Limb (tissue), 2 donors: ENCODE data around the gene TNS1.

Source experiments
- DNase-seq, 2 donors: peaks; one replicate each; pipeline ENCODE4 v3.0.0-alpha.2; 2016; ENCODE audit errors: extremely low spot score in 2 of 2

TNS1 gene

DNA sequence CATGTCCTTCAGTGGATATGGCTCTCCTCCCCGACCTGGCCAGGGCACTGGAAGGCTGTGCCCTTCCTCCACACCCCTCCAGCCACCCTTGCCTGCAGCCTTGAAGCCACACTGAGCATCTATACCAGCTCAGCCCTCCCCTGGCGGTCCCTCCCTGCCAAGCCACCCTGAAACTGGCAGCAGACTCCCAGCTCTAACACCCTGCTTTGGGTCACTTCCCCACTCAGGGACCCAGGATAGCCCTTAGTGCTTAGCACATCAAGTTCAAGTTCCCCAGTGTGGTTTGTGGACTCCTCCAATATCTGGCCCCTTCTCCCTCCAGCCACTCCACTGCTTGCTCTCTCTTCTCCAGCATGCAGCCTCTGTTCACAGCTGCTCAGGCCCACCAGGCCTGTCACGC is 89.4 kb downstream of the TNS1 start:
- no peak for DNase-seq

DNA sequence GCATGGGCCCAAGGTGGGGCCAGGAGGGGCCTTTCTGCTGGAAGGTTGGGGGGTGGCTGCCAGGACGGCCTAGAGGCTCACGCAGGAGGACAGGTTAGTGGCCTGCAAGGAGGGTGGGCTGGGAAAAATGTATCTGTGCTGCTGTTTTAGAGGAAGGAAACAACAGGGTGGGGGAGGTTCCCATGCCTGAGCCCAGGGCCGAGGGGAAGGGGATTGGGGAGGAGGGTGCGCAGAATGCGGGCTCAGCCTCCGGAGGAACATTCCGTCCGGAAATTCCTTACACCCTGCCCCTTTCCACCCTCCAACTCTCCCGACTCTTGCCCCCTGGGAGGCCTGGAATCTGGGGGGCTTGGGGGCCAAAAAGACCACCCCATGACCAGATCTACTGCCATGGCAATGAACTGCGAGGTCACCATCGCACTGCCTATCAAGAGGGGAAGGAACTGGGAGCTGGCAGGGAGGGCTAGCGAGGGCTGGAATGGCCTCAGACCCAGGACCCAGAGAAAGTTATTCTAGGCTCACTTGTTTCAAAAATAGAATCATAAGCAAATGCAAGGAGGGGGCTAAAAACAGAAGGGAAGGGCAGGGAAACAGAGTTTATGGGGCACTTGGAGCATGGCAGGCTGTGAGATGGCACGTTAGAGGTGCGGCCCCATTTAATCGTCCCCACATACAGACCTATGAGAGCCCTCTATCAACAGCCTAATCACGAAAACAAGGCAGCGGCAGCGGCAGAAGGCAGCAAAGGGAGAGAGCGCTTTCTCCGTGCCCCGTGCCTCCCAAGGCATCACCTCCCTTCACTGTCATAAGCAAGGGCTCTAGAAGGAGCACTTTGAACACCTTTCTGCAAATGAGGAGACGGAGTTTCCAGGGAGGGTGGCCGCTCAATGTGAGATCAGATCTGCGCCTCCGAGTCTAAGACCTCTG is 90.4 kb downstream of the TNS1 start:
- DNase-seq, result no peak

DNA sequence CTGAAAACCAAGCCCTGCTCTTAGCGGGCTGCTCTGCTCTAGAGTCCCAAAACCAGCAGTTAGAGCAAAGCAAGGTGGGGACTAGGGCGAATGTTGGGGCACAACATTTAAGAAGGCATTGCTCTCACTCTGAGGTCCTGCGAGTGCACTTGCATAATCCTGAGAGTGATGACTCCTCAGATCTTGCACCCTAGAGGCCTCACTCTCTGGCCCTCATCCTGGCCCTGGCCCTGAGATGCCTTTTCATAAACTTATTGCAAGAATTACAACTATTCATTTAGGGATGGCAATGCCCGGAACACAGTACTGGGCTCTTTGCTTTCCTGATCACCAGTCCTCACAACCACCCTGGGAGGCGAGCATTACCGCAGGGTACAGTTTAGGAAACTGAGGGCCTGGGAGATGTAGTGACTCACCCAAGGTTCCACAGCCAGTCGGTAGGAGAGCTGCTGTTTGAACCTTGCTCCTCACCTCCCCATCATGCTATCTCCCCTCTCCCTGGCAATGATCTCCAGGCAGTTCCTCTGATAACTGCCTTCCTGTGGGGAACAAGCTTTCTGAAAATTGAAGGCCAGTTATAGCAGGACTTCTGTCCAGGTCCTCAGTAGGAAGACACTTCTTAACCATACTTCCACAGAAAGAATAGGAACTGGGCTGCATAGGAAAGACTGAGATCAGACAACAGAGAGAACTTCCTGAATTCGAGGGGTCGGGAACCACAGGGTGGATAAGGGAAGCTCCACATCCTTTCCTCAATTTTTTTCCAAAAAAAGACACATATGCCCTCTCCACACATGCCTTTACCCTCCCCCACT is 91.3 kb downstream of the TNS1 start:
- no peak for DNase-seq

DNA sequence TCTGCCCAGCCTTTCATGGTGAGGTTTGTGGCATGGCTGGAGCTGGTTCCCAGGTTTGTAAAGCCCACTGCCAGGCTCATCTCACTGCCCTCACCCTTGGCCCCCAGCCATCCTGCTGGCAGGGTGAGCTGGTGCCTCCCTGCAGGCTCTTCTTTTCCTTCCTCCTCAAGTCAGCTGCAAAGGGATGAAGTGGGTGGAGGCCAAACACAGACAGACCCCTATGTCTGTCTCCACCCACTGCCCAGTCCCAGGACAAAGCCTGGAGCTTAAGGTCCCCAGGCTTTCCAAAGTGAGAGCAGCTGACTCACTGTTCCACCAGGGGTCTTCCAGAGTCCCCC is 92.0 kb downstream of the TNS1 start:
- no peak for DNase-seq

DNA sequence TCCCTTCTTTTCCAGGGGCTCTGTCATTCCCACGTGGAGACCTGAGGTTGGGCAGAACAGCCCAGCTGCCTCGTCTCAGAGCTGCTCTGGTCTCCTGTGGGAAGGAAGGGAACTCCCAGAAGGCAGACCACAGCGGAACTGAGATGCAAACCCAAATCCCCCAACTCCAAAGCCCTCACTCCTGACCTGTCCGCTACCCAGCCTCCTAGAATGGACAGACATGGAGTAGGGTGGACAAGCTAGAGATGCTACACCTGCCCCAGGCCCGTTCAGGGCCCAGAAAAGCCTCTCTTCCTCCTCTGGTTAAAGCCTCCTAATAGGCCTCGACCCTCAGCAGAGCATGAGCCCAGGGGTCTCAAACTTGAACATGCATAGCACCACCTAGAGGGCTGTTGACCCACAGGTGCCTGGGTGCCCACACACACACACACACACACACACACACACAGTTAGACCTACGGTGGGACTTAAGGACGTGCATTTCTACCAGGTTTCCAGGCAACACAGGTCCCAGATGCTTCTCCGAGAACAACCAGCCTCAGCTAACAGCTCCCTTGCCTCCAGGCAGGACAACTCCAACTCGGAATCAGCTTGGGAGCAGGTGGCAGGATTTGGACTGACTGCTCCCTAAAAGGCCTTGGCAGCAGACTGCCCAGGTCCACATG is 93.5 kb downstream of the TNS1 start:
- DNase-seq, result no peak

DNA sequence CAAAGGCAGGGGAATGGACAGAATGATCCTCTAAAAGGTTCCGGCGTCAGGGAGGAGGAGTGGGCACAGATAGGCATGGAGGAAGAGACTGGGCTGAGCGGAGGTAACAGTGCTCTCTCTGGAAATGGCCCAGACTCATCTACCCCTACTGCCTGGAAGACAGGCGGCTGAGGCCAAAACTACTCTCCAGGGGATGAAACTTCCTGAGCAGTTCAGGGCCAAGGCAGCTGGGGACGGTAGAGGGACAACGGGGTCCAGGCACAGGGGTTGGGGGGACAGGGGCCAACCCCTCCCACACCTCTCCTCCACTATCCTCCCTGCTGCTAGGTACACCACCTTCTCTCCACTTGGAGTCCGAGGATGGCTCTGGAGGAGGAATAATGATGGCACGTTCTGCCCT is 94.3 kb downstream of the TNS1 start:
- no peak for DNase-seq

DNA sequence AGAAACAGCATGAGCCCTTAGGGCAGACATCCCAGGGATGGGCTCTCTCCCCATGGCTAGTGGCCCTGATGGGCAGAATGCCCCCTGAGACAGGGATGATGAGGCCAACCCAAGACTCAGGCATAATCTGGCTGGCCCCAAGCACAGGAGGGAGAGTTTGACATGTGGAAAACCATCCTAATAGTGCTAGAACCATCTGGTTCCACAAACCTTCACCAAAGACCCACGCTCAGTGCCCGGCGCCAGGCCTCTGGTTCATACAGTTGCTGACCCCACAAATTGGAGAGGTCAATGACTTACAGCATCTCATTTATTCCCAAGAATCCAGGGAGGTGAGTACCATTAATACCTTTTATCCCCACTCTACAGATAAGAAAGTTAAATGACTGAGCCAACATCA is 95.5 kb downstream of the TNS1 start:
- DNase-seq, result no peak

DNA sequence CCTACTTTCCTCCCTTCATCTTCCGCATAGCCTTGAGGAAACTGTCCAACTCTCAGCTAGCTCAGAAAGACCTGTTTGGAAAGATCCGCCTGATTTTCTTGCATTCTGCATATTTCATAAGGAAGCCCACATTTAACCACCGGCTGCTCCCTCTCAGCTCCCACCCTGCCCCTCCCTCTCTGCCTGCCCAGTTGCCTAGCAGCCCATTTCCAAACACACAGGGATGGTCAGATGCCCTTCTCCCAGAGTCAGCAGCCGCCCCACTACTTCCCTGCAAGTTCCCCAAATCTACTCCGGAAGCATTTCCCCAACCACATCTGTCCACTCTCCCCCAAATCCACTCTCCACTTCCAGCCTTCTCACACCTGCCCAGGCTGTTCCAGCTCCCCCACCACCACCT is 96.0 kb downstream of the TNS1 start:
- DNase-seq, result no peak

DNA sequence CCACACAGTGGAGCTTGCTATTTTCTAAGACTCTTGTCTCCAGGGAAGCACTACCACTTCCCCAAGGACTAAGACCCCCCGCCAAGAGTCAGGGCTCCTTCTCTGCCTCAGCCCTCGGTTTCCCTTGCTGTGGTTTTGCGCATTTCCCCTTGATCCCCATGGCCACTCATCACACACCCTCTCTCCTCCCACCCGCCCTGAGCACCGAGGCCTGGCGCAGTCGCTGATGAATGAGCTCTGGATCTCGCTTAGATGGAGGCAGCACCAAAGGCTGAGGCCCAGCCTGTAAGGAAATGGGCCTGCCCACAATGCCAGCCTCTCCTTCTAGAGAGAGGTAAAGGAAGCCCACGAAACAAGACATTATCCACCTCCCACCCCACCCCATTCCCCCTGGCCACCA is 96.9 kb downstream of the TNS1 start:
- DNase-seq, result no peak

DNA sequence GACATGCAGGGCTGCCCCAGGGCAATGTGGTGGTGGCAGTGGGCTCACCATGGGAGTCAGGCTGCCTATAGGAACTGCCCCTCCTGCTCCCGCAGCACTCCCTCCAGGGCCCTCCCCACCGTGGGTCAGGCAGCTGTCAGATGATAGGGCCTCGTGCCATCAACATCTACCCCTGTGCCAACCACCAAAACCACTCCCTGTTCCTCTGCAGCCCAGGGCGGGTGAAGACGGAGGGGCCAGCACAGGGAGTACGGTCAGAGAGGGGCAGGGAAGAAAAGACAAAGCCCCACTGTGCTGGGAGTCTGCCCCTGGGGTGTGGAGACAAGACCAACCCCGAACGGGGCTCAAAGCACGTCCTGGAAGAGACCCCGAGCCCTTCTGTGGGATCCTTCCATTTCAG is 97.4 kb downstream of the TNS1 start:
- DNase-seq, result no peak

DNA sequence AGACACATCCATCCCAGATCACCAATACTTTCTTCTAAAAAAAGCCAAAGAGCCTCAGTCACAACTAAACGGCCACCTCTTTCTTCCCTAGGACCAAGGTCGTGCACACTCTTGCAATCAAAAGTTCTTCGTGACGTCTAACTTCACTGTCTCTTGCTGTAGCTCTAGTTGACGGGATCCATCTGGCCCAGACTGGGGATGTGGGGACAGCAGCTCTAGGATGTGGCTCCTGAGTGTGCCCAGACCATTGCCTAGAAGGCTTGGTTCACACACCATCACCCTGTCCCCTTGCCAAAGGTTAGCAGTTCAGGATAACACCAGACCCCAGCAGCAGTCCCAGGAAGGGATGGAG is 98.2 kb downstream of the TNS1 start:
- no peak for DNase-seq

DNA sequence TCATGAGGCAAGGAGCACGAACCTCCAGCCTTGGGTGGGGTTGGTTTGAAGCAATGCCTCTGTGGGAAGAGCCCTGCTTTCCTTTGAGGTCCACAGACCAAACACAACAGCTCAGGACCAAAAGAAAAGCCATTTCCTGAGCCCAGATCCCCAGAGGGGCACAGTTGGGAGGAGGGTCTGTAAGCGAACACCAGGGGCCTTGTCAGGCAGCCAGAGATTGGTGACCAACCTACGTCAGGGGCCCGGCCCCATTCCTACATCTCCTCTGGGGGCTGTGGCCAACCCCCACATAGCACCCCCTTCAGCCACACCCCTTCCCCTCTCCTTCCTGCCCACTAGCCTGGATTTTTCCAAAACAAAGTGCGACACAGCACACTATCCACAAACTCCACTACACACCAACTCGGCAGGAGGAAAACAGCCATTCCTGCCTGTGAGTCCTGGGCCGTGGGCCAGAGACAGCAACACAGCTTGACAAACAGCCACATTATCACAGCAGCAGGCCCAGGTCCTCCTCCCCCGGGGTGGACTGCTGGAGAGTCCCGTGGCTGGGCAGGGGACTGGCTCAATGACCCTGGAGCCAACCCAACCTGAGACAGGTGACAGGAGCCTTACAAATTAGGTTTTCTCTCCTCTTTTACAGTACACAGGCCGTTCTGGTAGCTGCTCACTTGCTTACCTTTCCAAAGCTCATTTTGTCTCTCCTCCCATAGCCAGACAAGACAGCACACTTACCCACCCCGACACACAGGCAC is 98.8 kb downstream of the TNS1 start:
- DNase-seq, result peak; percentile 57 to 74

DNA sequence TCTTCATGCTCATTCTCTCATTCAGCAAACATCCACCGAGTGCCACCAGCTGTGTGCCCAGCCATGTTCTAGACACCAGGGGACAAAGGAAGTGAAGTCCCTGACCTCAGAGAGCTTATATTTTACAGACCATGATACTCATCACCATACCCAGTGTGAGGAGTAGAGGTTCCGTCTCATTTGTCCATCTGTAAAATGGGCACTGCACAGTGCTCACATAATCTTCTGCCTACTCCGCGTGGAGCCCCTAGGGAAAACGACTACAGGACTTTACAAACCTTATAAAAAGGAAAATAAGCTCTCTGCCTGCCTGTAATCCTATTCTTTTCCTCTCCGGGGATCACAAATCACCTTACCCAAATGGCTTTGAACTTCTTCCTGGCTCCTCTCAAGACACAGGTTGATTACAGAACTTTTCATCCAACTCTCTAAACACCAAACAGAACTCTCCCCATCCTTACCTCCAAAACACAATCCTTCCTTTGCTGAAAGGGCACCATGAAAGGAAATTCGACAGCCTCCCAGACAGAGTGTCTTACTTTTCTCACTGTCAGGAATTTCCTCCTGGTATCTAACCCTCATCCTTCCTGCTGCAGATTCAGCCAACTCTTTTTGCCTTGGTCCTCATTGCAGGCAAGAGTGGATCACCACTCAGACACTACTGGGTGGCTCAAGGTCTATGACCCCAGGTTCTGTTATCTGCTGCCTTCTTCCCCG is 99.5 kb downstream of the TNS1 start:
- DNase-seq, result no peak

DNA sequence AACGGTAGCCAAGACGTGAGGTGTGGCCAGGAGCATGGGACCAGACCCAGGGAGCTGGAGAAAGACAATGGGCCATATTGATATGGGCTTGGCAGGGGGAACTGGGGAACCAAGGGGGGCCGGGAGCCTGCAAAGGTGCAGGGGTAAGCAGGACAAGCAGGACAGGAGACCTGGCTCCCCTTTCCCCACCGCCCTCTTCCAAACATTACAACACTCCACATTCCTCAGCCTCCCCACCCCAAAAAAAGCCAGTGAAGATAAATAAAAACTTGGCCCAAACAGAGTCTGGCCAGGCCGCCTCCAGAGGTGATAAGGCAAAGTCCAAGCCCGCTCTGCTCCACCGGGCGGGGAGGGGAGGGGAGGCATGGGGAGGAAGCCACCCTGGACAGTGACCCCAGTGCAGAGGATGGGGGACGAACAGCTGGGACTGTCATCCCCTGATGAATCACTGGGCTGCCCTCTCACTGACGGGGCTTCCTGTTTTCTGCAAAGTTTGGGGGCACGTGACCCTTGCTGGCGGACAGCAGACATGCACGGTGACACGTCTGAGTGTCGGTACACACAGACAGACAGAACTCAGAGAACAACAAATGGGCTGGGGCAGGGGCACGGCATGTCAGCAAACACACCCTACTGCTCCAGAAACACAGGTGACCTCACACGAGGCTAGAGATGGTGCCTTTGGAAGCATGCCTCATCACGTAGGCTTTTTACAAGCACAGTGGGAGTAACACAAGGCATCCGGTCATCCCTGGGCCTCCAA is 100.2 kb downstream of the TNS1 start:
- DNase-seq, result no peak

DNA sequence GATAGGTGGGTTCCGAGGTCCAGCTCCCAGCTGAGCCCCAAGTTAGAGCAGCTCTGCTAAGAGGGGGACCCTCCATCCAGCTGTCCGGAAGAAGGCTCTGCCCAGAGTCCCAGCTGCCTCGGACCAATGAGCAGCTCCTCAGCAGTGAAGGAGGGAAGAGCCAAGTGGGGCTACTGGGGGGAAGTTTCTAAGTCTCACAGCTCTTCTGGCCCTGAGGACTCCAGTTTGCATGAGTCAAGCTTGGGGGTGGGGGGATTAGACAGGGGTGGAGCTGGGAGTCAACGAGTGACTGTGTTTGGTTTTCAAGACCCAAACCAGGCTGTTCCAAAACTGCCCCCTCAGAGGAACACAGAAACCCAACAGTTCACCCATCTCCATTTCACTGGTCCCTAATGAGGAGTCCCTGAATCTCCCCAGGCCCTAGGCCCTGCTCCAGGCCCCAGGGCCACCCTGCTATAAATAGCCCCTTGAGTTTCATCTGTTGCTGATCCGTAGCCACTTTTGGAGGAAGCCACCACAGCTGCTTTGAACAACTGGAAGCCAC is 100.9 kb downstream of the TNS1 start:
- no peak for DNase-seq

DNA sequence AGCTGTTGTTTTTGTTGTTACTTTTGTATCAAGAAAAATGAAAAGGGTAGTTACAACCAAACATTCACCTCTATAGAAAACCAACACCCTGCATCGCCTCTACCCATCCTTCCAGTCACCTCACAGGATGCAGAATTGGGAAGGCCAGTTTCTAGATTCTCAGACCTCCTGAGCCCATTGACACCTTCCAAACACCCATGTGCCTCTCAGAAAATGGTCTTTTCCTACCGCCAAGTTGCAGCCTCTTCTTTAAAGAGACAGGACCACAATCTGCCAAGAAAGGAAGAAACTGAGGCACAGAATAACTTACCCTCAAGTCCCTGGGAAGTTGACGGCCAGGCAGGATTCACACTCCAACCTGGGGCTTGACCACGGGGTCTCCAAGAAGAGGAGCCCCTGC is 101.4 kb downstream of the TNS1 start:
- DNase-seq, result no peak

DNA sequence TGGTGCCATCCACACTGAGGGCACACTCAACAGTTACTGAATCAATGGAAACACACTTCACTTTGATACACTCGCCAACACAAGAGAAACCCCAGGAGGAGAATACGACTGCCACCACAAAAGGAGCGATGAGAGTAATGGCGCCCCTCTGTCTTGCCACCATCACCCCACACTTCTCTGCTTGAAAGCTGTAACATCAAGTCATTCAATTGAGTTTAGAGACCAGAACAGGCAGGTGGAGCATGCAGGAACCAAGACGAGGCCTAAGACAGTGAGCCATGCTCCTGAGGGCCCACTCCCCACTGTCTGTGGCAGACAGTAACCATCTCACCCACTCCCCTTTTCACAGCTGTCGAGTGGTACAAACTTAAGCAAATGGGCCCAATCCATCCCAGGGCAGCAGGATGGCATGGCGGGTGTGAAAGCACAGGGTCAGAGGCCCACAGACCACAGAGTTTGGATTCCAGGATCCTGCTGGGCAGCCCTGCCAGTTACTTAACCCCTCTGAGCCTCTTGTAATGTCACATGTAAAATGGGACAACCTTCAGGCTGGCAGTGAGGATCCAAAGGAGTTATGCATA is 101.9 kb downstream of the TNS1 start:
- no peak for DNase-seq

DNA sequence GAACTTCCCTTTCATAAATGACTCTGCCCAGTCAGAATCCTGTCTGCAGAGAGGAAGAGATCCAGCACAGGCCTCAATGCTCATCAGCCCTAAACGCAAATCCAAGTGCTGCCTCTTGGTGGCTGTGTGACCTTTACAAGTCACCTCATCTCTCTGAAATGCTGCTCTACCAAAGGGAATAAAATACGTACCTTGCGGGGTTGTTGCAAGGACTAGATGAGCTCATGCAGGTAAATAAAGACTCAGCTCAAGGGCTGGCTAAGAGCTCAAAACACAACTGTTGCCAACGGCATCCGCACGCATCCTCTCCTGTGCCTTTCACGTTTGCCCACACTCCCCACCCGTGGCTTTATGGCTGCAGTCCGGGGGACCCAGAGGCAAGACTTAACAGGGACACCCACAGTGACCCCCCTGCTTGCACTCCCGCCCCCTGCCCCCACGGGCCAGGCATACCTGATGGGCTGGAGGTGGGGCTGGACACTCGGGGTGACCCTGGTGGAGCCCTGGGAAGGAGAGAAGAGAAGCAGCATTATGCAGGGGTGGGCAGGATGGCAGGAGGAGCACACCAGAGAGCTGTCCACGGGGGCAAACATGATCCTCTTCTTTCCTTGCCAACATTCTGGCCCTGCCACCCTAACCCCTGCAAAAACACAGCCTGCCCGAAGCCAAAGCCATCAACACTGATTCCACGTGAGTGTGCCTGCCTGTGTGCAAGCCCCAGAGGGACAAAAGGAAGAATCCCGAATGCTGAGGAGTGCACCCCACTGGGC is 102.6 kb downstream of the TNS1 start:
- no peak for DNase-seq
